GM18909 (cell line): ENCODE results near the gene EFNA3.
"Not testable (repeated sequence)": the region's sequence is repeated elsewhere in the genome, so short reads cannot be mapped to it uniquely, and the experiment has no call there.

Experiments
- ATAC-seq: cut with Tn5 transposase; IDR thresholded peaks from one replicate; pipeline ENCODE4 v1.9.1; 2021; ENCODE audit warnings: mild to moderate bottlenecking; ENCODE audit not compliant: unreplicated experiment, poor library complexity

Gene EFNA3

GRCh38 chr1:155107309-155108264 lies 28.9 kb downstream of the EFNA3 start:
- no peak for ATAC-seq

- no peak for ATAC-seq
Observed at GRCh38 chr1:155108296-155108695, 29.7 kb downstream of the EFNA3 start.

- no peak for ATAC-seq
Observed at GRCh38 chr1:155110381-155110780, 31.7 kb downstream of the EFNA3 start.

GRCh38 chr1:155110826-155111225 lies 32.2 kb downstream of the EFNA3 start:
- ATAC-seq = no peak

GRCh38 chr1:155113450-155113980 lies 34.9 kb downstream of the EFNA3 start:
- ATAC-seq = no peak

GRCh38 chr1:155116113-155116764 lies 37.6 kb downstream of the EFNA3 start:
- ATAC-seq = no peak

GRCh38 chr1:155117610-155118009 lies 39.0 kb downstream of the EFNA3 start:
- ATAC-seq = no peak

GRCh38 chr1:155118090-155118489 lies 39.5 kb downstream of the EFNA3 start:
- ATAC-seq = not testable (repeated sequence)

GRCh38 chr1:155120253-155120652 lies 41.6 kb downstream of the EFNA3 start:
- ATAC-seq = no peak

- no peak for ATAC-seq
Observed at GRCh38 chr1:155121249-155121648, 42.6 kb downstream of the EFNA3 start.

GRCh38 chr1:155122308-155122707 lies 43.7 kb downstream of the EFNA3 start:
- no peak for ATAC-seq

GRCh38 chr1:155123801-155124200 lies 45.2 kb downstream of the EFNA3 start:
- ATAC-seq = no peak

- no peak for ATAC-seq
Observed at GRCh38 chr1:155124503-155125463, 46.1 kb downstream of the EFNA3 start.

- no peak for ATAC-seq
Observed at GRCh38 chr1:155125511-155125945, 46.9 kb downstream of the EFNA3 start.

GRCh38 chr1:155125946-155126555 lies 47.4 kb downstream of the EFNA3 start:
- ATAC-seq = no peak

GRCh38 chr1:155126556-155127104 lies 48.0 kb downstream of the EFNA3 start:
- ATAC-seq = no peak

- ATAC-seq = no peak
Observed at GRCh38 chr1:155127105-155127966, 48.7 kb downstream of the EFNA3 start, which contains the start of gene EFNA1. Gene EFNA1 (plus strand): TSS chr1:155127876. CDS start chr1:155127978, 102 bp downstream.
